Hepatocyte (in vitro differentiated cells): ENCODE measurements around the gene VOPP1.

Experiments used
- EZH2 ChIP-seq: fragments of 200-600 bp; sonication (generic); IDR thresholded peaks from 2 replicates; pipeline ENCODE4 v1.6.1; 2016; ENCODE audit warnings: antibody characterized with exemption, mild to moderate bottlenecking, borderline replicate concordance
- EZH2phosphoT487 ChIP-seq: fragments of 200-600 bp; sonication (generic); IDR thresholded peaks from one replicate; pipeline ENCODE4 v1.6.1; 2018; ENCODE audit warnings: antibody characterized with exemption, mild to moderate bottlenecking, low read depth, moderate library complexity; ENCODE audit not compliant: unreplicated experiment, severe bottlenecking
- TF ChIP-seq, protein P1 (sequence below): fragments of 200-600 bp; sonication (generic); IDR thresholded peaks from 2 replicates; pipeline ENCODE4 v1.5.1; 2016; ENCODE audit warnings: antibody characterized with exemption, mild to moderate bottlenecking; ENCODE audit not compliant: poor library complexity

- TF ChIP-seq, protein P1, sequence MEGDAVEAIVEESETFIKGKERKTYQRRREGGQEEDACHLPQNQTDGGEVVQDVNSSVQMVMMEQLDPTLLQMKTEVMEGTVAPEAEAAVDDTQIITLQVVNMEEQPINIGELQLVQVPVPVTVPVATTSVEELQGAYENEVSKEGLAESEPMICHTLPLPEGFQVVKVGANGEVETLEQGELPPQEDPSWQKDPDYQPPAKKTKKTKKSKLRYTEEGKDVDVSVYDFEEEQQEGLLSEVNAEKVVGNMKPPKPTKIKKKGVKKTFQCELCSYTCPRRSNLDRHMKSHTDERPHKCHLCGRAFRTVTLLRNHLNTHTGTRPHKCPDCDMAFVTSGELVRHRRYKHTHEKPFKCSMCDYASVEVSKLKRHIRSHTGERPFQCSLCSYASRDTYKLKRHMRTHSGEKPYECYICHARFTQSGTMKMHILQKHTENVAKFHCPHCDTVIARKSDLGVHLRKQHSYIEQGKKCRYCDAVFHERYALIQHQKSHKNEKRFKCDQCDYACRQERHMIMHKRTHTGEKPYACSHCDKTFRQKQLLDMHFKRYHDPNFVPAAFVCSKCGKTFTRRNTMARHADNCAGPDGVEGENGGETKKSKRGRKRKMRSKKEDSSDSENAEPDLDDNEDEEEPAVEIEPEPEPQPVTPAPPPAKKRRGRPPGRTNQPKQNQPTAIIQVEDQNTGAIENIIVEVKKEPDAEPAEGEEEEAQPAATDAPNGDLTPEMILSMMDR, result no peak
- TF ChIP-seq EZH2 (no peak), EZH2phosphoT487 (no peak)
These were observed 63.0 kb downstream of the VOPP1 start for GRCh38 chr7:55509322-55509721.
